ENCODE data around the gene MCRIP1.

Gene MCRIP1

DNA sequence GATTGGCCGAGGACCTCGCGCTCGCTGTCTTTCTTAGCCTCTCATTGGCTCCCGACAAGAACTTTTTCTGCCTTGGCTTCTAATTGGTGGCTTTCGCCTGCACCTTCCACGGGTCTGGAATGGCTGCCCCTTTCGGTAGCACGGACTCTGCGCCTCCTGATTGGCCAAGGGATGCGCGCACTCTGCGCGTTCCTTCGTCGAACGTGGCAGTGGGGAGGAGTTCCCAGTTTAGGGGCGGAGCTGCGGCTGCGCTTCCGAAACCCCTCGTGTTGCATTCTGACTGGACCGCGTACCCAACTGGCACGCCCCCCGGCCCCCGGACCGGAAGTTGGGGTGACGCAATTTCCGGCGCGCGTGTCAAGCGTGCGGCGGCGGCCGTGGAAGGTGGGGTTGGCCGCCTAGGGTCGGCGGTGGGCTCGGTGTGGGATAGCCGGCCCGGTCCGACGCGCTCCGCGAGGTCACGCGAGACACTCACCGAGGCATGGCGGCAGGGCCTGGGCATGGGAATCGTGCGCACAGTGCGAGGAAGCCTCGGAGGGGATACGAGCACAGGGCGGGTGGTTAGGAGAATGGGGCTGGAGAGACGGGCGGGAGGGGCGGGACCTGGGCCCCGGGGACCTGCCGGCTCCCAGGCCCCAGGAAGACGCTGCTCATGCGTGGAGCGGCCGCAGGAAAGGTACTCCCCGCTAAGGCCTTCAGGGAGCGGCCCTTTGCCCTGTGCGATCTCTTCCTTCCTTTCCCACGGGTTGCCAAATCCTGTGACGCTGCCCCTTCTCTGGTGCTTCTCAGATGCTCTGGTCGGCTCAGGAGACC, 27.9 kb upstream of the MCRIP1 start:
- peak; percentile 100 for DNase-seq (ENCODE audit: low read depth, low spot score)

- DNase-seq (ENCODE audit: low read depth, low spot score), result no peak
These were observed 27.0 kb upstream of the MCRIP1 start, which contains the start of gene P4HB for GRCh38 chr17:81859906-81860755. Gene P4HB (minus strand): TSS chr17:81860535. CDS start chr17:81860471, 64 bp downstream.

- no peak for DNase-seq (ENCODE audit: low read depth, low spot score)
These were observed 26.1 kb upstream of the MCRIP1 start for GRCh38 chr17:81858967-81859905.

- no peak for DNase-seq (ENCODE audit: low read depth, low spot score)
These were observed 25.3 kb upstream of the MCRIP1 start for GRCh38 chr17:81858170-81858966.

GRCh38 chr17:81854974-81855774, 22.1 kb upstream of the MCRIP1 start:
- no peak for DNase-seq (ENCODE audit: low read depth, low spot score)

GRCh38 chr17:81852237-81852636, 19.1 kb upstream of the MCRIP1 start:
- no peak for DNase-seq (ENCODE audit: low read depth, low spot score)

GRCh38 chr17:81851423-81851822, 18.3 kb upstream of the MCRIP1 start:
- DNase-seq (ENCODE audit: low read depth, low spot score), result no peak

DNA sequence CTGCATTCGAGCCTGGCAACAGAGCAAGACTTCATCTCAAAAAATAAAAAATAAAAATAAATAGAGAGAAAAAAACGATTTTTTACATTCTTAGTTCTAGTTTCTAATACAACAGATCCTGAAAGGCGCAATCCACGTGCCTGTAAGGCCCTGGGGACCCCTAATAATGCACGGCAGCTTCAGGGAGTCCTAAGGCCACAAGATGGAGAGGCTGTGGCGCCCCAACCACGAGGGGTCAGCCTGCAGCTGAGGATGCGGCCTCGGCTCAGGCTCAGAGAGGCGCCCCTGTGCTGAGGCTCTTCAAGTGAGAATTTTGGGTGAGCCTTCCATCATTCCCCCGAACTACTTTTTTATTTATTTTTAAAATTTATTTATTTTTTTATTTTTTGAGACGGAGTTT, 16.4 kb upstream of the MCRIP1 start:
- DNase-seq (ENCODE audit: low read depth, low spot score), result no peak

- no peak for DNase-seq (ENCODE audit: low read depth, low spot score)
These were observed 13.9 kb upstream of the MCRIP1 start for GRCh38 chr17:81846743-81847689.

- DNase-seq (ENCODE audit: low read depth, low spot score), result no peak
These were observed 13.0 kb upstream of the MCRIP1 start for GRCh38 chr17:81845881-81846742.

DNA sequence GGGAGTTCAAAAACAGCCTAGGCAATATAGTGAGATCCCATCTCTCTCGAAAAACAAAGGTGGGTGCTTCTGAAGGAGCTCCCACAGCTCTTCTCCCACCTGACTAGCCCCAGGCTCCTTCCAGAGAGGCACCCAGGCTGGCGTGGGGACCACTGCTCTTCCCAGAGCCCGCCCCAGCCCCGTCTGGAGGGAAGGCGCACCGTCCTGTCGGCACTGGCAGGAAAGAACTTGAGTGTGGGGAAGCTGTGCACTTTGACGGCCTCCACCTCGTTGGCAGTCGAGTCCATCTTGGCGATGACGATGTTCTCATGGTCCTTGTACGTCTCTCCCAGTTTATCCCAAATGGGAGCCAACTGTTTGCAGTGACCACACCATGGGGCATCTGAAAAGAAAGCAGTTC, 12.3 kb upstream of the MCRIP1 start:
- DNase-seq (ENCODE audit: low read depth, low spot score), result no peak

DNA sequence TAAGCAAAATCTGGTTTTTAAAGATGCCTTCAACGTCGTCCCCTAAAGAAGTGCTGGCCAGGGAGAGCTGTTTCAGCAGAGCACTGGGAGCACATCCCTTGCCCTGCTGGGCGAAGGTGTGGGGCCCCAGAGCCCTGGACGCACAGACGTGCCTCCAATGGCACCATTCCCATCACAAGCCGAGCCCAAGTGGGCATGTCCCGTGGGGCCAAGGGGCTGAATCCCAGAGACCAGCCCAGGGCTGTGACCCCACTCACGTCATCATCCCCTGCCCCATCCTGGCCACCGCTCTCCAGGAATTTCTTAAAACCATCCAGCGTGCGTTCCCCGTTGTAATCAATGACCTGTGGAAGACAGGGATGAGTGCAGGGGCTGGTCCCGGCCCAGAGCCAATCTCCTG, 11.8 kb upstream of the MCRIP1 start:
- DNase-seq (ENCODE audit: low read depth, low spot score), result no peak

DNA sequence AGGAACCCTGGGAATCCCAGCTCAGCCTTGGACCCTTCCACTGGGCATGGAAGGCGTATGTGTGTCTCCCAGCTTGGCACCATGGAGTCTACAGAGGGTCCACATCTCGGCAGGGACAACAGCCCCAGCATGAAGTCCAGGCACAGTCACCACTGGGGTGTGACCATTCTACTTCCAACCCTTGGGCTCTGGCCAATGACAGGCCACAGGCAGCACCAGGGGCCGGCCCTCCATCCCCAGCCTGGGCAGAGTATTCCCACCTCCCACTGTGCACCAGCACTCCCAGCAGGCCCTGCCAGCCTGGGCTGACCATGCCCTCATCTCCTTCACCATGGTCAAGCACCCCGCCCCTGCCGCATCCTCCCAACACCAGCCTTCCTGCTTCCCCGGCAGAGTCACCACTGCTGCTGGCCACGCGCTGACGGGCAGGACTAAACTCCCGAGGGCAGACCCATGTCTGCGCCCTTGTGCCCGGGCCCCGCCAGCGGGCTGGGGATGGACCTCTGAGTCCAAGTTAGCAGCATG, 11.3 kb upstream of the MCRIP1 start:
- no peak for DNase-seq (ENCODE audit: low read depth, low spot score)

DNA sequence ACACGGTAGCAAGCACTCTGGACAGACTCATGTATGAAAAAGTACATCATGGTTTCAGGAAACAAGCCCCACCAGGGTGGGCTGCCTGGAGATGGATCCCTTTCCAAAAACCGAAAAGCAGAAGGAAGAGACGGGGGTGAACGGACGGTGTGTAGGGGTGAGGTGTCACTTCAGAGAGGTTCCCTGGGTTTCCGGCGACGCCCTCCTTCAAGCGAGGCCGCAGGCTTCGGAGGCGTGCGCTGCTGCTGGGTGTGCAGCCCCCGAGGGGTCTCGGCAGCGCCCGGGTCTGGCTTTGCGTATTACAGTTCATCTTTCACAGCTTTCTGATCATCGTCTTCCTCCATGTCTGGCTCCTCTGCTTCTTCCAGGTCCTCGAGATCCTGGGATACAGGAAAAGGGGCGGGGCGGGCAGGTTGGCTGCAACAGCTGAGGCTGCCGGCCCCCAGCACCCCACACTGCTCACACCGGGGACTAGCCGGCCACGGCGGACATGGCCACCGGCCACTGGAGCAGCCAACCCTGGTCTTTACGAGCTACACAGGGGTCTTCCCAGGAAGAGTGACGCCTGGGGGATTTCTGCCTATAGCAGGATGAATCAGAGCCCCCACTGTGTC, 10.7 kb upstream of the MCRIP1 start:
- no peak for DNase-seq (ENCODE audit: low read depth, low spot score)

DNA sequence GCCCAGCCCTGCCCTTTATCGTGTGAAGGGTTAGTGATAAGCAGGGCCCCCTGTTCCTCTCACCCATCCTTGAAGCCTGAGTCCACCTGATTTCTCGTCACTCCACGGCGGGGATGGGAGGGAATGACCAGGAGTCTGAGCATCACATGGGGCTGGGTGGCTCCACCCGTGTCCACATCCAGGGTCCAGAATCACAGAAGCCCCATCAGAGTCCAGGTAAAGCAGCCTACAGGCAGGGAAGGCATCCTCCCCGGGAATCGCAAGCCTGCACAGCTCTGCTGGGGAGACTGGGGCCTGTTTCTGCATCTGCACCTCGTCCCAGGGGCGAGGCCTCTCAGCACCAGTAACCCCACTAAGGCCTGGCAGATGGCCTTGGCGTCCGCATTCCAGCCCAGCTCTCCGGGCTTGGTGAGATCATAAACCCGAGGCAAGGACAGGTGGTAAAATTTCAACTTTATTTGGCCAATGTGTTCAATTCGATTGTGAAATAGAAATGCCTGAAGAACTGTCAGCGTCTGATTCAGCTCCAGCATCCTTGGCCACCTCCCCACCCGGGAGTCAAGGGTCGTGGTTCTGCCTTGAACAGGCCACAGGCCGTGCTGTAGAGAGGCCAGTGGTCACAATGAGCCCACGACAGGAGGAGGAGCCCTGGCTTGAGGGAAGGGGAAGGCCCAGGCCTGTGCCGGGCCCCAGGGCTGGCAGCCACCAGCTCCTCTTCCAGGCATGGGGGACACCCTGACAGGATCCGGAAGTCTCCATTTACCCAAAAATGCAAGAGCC, 9.8 kb upstream of the MCRIP1 start:
- DNase-seq (ENCODE audit: low read depth, low spot score), result no peak

GRCh38 chr17:81842378-81842724, 9.3 kb upstream of the MCRIP1 start:
- DNase-seq (ENCODE audit: low read depth, low spot score), result no peak

Data from smooth muscle cell of the brain vasculature (primary cell).